GM18502 (cell line): ENCODE measurements around the gene NBPF10.
"Not testable (repeated sequence)": the region's sequence is repeated elsewhere in the genome, so short reads cannot be mapped to it uniquely, and the experiment has no call there.

Experiments used
- ATAC-seq: cut with Tn5 transposase; IDR thresholded peaks from one replicate; pipeline ENCODE4 v1.9.1; 2021; ENCODE audit warnings: mild to moderate bottlenecking; ENCODE audit not compliant: unreplicated experiment, poor library complexity

The NBPF10 gene, protein sequence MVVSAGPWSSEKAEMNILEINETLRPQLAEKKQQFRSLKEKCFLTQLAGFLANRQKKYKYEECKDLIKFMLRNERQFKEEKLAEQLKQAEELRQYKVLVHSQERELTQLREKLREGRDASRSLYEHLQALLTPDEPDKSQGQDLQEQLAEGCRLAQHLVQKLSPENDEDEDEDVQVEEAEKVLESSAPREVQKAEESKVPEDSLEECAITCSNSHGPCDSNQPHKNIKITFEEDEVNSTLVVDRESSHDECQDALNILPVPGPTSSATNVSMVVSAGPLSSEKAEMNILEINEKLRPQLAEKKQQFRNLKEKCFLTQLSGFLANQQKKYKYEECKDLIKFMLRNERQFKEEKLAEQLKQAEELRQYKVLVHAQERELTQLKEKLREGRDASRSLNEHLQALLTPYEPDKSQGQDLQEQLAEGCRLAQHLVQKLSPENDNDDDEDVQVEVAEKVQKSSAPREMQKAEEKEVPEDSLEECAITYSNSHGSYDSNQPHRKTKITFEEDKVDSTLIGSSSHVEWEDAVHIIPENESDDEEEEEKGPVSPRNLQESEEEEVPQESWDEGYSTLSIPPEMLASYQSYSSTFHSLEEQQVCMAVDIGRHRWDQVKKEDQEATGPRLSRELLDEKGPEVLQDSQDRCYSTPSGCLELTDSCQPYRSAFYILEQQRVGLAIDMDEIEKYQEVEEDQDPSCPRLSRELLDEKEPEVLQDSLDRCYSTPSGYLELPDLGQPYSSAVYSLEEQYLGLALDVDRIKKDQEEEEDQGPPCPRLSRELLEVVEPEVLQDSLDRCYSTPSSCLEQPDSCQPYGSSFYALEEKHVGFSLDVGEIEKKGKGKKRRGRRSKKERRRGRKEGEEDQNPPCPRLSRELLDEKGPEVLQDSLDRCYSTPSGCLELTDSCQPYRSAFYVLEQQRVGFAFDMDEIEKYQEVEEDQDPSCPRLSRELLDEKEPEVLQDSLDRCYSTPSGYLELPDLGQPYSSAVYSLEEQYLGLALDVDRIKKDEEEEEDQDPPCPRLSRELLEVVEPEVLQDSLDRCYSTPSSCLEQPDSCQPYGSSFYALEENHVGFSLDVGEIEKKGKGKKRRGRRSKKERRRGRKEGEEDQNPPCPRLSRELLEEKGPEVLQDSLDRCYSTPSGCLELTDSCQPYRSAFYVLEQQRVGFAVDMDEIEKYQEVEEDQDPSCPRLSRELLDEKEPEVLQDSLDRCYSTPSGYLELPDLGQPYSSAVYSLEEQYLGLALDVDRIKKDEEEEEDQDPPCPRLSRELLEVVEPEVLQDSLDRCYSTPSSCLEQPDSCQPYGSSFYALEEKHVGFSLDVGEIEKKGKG (N-terminal part only)

DNA sequence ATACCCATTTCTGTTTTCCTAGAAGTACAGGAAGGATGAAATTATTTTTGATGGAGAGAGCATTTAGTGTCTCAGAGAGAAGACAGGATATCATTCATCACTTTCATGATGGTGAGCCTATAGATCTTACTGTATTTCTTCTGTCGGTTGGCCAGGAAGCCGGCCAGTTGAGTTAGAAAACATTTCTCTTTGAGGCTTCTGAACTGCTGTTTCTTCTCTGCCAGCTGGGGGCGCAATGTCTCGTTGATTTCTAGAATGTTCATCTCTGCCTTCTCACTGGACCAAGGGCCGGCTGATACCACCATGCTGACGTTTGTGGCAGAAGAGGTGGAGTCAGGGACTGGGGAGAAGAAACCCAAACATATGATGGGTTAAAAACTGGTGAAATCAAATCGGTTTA, at the start of gene NBPF10:
NBPF10 (minus strand) TSS at position 340 of the 400 bp plus-strand sequence; CDS start at position 305, 35 bp downstream.
- not testable (repeated sequence) for ATAC-seq

DNA sequence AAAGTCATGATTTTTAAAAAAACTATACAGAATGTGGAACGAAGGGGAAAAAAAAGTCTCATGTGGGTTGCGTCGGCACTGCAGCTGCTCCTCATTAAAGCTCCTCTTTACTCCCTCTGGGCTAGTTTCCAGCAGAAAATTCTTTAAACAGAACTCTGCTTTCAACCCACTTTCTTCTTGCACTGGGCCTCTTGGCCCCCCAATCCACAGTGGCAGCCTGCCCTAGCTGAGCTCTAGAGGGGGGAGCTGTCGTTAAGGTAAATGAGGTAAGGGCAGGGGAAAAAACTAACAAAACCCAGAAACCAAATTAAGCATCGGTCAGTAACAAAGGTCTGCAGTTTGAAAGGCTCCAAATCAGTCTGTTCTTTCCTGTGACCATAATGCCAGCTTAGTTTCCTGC, 29.9 kb upstream of the NBPF10 start:
- ATAC-seq, result not testable (repeated sequence)

DNA sequence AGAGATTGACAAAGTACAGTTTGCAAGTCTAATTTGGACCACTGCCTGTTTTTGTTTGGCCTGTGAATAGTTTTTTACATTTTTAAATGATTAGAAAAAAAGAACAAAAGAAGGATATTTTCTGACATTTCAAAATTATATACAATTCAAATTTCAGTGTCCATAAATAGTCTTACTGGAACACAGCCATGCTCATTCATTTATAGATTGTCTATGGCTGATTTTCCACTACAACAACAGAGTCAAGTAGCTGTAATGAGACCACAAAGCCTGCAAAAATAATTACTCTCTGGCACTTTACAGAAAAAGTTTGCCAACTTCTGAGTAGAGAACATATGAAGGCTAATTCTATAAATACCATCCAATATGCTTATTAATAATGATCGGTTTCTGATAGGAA, 23.1 kb upstream of the NBPF10 start:
- ATAC-seq, result not testable (repeated sequence)

DNA sequence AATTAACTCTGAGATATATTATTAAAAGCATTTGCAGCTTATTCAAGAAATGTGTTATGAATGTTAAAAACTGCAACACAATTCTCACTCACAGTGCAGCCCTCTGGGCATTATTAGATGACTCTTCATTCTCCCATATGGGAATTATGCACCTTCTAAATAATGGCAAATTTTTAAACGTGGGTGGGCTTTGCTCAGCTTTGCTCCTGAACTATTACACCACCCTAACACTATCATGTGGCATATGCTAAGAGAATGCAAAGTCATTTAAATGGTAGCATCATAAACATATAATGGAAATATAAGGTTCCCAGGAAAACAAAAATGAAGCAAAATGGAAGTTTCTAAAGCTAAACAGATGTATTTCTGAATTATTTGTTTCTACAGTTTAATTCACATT, 22.7 kb upstream of the NBPF10 start:
- ATAC-seq, result not testable (repeated sequence)
